Trophoblast cell (in vitro differentiated cells and primary cell): Measurements from ENCODE around the gene CD63.

Experiments used
- DNase-seq, 2 donors: peaks; one replicate each; pipeline ENCODE4 v3.0.0-alpha.2; 2016
- H2AFZ ChIP-seq: 2 replicates; pipeline ENCODE4 v1.6.1; 2013; ENCODE audit warnings: low read length, moderate library complexity, mild to moderate bottlenecking; ENCODE audit not compliant: insufficient read depth, poor library complexity
- H2AK5ac ChIP-seq: 2 replicates; pipeline ENCODE4 v1.6.1; 2013; ENCODE audit warnings: mild to moderate bottlenecking, low read length
- H2BK120ac ChIP-seq: 2 replicates; pipeline ENCODE4 v1.6.1; 2013; ENCODE audit warnings: low read length, mild to moderate bottlenecking, moderate library complexity; ENCODE audit not compliant: insufficient read depth, poor library complexity
- H2BK12ac ChIP-seq: 2 replicates; pipeline ENCODE4 v1.6.1; 2013; ENCODE audit warnings: mild to moderate bottlenecking, low read length, moderate library complexity
- H2BK5ac ChIP-seq: 2 replicates; pipeline ENCODE4 v1.6.1; 2013; ENCODE audit warnings: low read length, low read depth, moderate library complexity, mild to moderate bottlenecking; ENCODE audit not compliant: poor library complexity
- H3K14ac ChIP-seq: 2 replicates; pipeline ENCODE4 v1.6.1; 2013; ENCODE audit warnings: mild to moderate bottlenecking, low read length
- H3K18ac ChIP-seq: 2 replicates; pipeline ENCODE4 v1.6.1; 2013; ENCODE audit warnings: mild to moderate bottlenecking, low read length
- H3K23ac ChIP-seq: 2 replicates; pipeline ENCODE4 v1.6.1; 2013; ENCODE audit warnings: low read length
- H3K27ac ChIP-seq: 2 replicates; pipeline ENCODE4 v1.5.1; 2013; ENCODE audit warnings: low read depth, mild to moderate bottlenecking, inconsistent platforms, low read length, moderate library complexity
- H3K27me3 ChIP-seq: 2 replicates; pipeline ENCODE4 v1.6.1; 2013; ENCODE audit warnings: inconsistent platforms, mild to moderate bottlenecking, low read length, moderate library complexity; ENCODE audit not compliant: insufficient read depth
- H3K36me3 ChIP-seq, 2 experiments: 1 replicate in 1 of 2; 2 replicates in 1 of 2; pipeline ENCODE4 v1.6.1; 2013; ENCODE audit warnings: low read length in 2 of 2, mild to moderate bottlenecking in 2 of 2, moderate library complexity in 1 of 2; ENCODE audit not compliant: insufficient read depth in 2 of 2, control insufficient read depth in 1 of 2
- H3K4ac ChIP-seq: 2 replicates; pipeline ENCODE4 v1.6.1; 2013; ENCODE audit warnings: low read depth, mild to moderate bottlenecking, low read length, moderate library complexity
- H3K4me1 ChIP-seq, 2 experiments: 1 replicate in 1 of 2; 2 replicates in 1 of 2; pipeline ENCODE4 v1.6.1; 2013; ENCODE audit warnings: low read length in 2 of 2, mild to moderate bottlenecking in 2 of 2, moderate library complexity in 1 of 2; ENCODE audit not compliant: insufficient read depth in 2 of 2, control insufficient read depth in 1 of 2
- H3K4me2 ChIP-seq: 2 replicates; pipeline ENCODE4 v1.6.1; 2013; ENCODE audit warnings: inconsistent platforms, mild to moderate bottlenecking, low read length, moderate library complexity
- H3K4me3 ChIP-seq: 2 replicates; pipeline ENCODE4 v1.5.1; 2013; ENCODE audit warnings: mild to moderate bottlenecking, low read depth, low read length, inconsistent platforms
- H3K79me1 ChIP-seq: one replicate; pipeline ENCODE4 v1.6.1; 2013; ENCODE audit warnings: low read length
- H3K79me2 ChIP-seq: 2 replicates; pipeline ENCODE4 v1.6.1; 2013; ENCODE audit warnings: low read length, mild to moderate bottlenecking; ENCODE audit not compliant: control insufficient read depth, insufficient read depth, poor library complexity
- H3K9ac ChIP-seq: 2 replicates; pipeline ENCODE4 v1.6.1; 2013; ENCODE audit warnings: mild to moderate bottlenecking, low read length
- H3K9me3 ChIP-seq: 2 replicates; pipeline ENCODE4 v1.6.1; 2013; ENCODE audit warnings: low read depth, mild to moderate bottlenecking, control low read depth, inconsistent platforms, low read length; ENCODE audit not compliant: insufficient read depth
- H4K12ac ChIP-seq: 2 replicates; pipeline ENCODE4 v1.6.1; 2013; ENCODE audit warnings: low read depth, mild to moderate bottlenecking, low read length, moderate library complexity
- H4K8ac ChIP-seq: 2 replicates; pipeline ENCODE4 v1.6.1; 2013; ENCODE audit warnings: low read depth, mild to moderate bottlenecking, low read length, moderate library complexity
- H4K91ac ChIP-seq: one replicate; pipeline ENCODE4 v1.6.1; 2013; ENCODE audit warnings: low read depth, mild to moderate bottlenecking, low read length, moderate library complexity
- WGBS: extraction: QIAGEN DNeasy Blood & Tissue Kit; methylation state at CpG from one replicate; pipeline ENCODE4 v1.1.7; 2013; ENCODE audit warnings: missing lambda C conversion rate; ENCODE audit not compliant: insufficient read length, insufficient coverage; ENCODE audit errors: extremely low coverage; 5-methylcytosine and 5-hydroxymethylcytosine counted together

The CD63 gene

GRCh38 chr12:55746174-55746912 lies 17.5 kb upstream of the CD63 start:
- Histone ChIP-seq H3K18ac (no peak overlapping the region), H3K14ac (no peak overlapping the region), H3K27ac (peak overlapping the region; percentile 22), H3K79me2 (peaks cover 9% of the 10 kb centered on the region), H3K4me2 (peak overlapping the region; percentile 55), H3K9ac (no peak overlapping the region), H2BK5ac (no peak overlapping the region), H3K23ac (no peak overlapping the region), H2BK120ac (no peak overlapping the region), H2AFZ (no peak overlapping the region), H3K27me3 (no peaks in the 10 kb centered on the region), H3K36me3 (peaks cover 7 to 21% of the 10 kb centered on the region in 2 experiments), H4K12ac (no peak overlapping the region), H3K4ac (no peak overlapping the region), H3K9me3 (no peaks in the 10 kb centered on the region), H2AK5ac (no peak overlapping the region), H3K4me3 (no peak overlapping the region), H3K79me1 (peaks cover 14% of the 10 kb centered on the region), H3K4me1 (peaks cover 18 to 27% of the 10 kb centered on the region in 2 experiments), H2BK12ac (no peak overlapping the region), H4K91ac (no peak overlapping the region), H4K8ac (no peak overlapping the region)
- WGBS = no CpG with 5 or more reads among the region's 3 CpGs
- DNase-seq = no peak

DNA sequence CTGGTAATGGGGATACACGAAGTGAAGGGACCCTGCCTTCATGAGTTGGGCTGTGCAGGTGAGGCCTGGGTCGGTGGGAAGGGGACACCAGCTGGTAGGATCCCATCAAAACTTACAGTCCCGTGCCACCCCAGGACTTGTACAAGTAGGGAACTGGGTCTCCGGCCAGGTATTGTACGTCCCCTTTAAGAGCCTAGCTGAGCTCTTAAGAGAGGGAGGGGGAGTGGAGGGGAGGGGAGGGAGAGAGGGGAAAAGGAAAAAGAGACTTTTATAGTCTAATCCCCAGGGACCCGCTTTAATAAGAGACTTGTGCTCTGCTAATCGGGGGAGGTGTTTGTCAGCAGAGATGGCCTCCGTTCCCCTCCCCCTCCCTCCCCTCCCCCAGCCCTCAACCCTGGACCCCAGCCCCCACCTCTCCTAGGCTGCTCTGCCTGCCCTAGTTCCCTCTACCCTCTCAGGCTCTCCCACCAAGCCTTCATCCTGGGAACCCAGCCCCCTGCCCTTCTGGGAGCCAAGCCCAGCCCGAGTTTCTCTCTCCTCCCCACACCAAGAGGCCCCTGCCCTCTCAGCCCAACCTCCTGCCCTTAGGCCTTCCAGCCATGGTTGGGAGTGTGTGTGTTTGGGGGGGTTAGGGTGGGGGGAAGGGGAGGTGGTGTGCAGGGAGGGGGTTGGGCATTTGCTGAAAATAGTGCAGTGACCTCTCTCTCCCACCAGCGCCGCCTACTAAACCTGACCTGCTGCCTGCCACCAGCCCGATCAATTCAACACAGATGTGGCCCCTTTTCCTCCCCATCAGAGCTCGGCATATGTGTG lies 16.8 kb upstream of the CD63 start:
- Histone ChIP-seq H3K36me3 (peaks cover 7 to 16% of the 10 kb centered on the region in 2 experiments), H3K79me2 (peaks cover 9% of the 10 kb centered on the region), H2BK12ac (peak overlapping the region; percentile 5), H3K9ac (no peak overlapping the region), H4K12ac (no peak overlapping the region), H3K4me1 (peaks cover 18 to 27% of the 10 kb centered on the region in 2 experiments), H3K4ac (no peak overlapping the region), H4K91ac (peak overlapping the region; percentile 23), H4K8ac (peak overlapping the region; percentile 10), H3K4me3 (no peak overlapping the region), H3K4me2 (peak overlapping the region; percentile 96), H2AFZ (no peak overlapping the region), H2AK5ac (peak overlapping the region; percentile 11), H2BK120ac (peak overlapping the region; percentile 47), H2BK5ac (peak overlapping the region; percentile 5), H3K23ac (no peak overlapping the region), H3K18ac (no peak overlapping the region), H3K14ac (peak overlapping the region; percentile 5), H3K79me1 (peaks cover 14% of the 10 kb centered on the region), H3K27ac (peak overlapping the region; percentile 56), H3K27me3 (no peaks in the 10 kb centered on the region), H3K9me3 (no peaks in the 10 kb centered on the region)
- DNase-seq = no peak
- WGBS = no CpG with 5 or more reads among the region's 13 CpGs

GRCh38 chr12:55744340-55745030 lies 15.7 kb upstream of the CD63 start:
- no peaks in the 10 kb centered on the region for H3K27me3 ChIP-seq
- H4K91ac ChIP-seq = no peak overlapping the region
- peak overlapping the region; percentile 3 for H2AFZ ChIP-seq
- peak overlapping the region; percentile 31 for H2BK5ac ChIP-seq
- H2BK120ac ChIP-seq = no peak overlapping the region
- peak overlapping the region; percentile 53 for H4K8ac ChIP-seq
- no peak overlapping the region for H3K27ac ChIP-seq
- peaks cover 3 to 8% of the 10 kb centered on the region in 2 experiments for H3K36me3 ChIP-seq
- H3K4ac ChIP-seq = peak overlapping the region; percentile 52
- H3K4me1 ChIP-seq = peaks cover 18 to 27% of the 10 kb centered on the region in 2 experiments
- H3K4me3 ChIP-seq = peak overlapping the region; percentile 76
- H3K23ac ChIP-seq = peak overlapping the region; percentile 2
- H3K14ac ChIP-seq = peak overlapping the region; percentile 73
- peak overlapping the region; percentile 96 for H3K4me2 ChIP-seq
- H3K79me2 ChIP-seq = peaks cover 9% of the 10 kb centered on the region
- no peak for DNase-seq
- H4K12ac ChIP-seq = no peak overlapping the region
- H2BK12ac ChIP-seq = peak overlapping the region; percentile 42
- H3K79me1 ChIP-seq = peaks cover 14% of the 10 kb centered on the region
- H3K18ac ChIP-seq = peak overlapping the region; percentile 68
- no peaks in the 10 kb centered on the region for H3K9me3 ChIP-seq
- no CpG with 5 or more reads among the region's 11 CpGs for WGBS
- H2AK5ac ChIP-seq = peak overlapping the region; percentile 12
- H3K9ac ChIP-seq = peak overlapping the region; percentile 42
